ENCODE data around the gene NALF2. TPM values are rescaled to one million over a fixed set of nuclear protein-coding genes. Genes with fewer than 3 reads are reported as not detected.

NALF2 gene
- polyA plus RNA-seq, 6 donors from 2014 or later = not detected

DNA sequence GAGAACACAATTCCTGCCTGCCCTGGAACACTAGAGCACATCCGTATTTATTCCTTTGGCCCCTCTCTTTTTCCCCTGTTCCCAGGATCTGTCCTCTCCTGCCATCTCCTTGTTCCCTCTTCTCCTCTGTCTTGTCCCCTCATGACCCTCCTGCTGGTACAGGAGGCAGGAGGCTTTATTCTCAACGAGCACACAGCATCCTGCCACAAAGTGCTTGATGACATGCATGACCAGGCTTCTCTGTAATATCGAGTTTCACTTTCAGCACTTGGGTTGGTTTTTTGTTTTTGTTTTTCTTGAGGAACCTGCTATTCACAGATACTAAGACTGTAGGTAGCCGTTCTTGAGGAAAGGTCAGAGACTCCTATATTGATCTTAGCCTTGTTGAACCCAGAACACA is 35.3 kb downstream of the NALF2 start:
- DNase-seq = peak; percentile 9
- H3K27ac Mint-ChIP-seq = peak overlapping the region in 5 of 6 donors; percentile 48 to 94 (median 88)

DNA sequence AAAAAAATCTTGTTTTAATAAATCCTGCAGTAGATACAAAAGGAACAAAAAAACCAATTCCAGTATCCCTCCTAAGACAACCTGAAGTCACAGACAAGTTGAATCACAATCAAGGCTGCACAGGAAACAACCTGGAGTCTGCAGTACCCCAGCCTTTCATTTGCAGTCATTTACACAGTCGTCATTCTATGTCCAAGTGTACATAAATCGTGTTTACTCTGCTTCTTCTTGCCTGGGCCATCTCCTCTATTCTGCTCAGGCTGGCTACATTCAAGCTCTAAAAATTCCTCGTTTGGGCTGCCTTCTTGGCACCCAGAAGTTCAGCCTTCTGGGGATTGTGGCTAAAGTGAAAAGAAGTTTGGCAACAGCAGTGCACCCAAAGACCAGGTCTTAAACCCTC is 37.8 kb downstream of the NALF2 start:
- no peak overlapping the region for H3K27ac Mint-ChIP-seq
- peaks cover 0 to 10% of the 10 kb centered on the region in 2 donors for H3K36me3 Mint-ChIP-seq
- peaks cover 13 to 17% (median 15%) of the 10 kb centered on the region in 3 donors for H3K4me1 Mint-ChIP-seq
- ATAC-seq (ENCODE audit: low read depth in 2 of 2) (no peak), DNase-seq (no peak)
- H3K4me3 Mint-ChIP-seq = no peak overlapping the region
- peaks cover 5 to 28% (median 19%) of the 10 kb centered on the region in 3 donors for H3K27me3 Mint-ChIP-seq
- peaks cover 2 to 17% (median 10%) of the 10 kb centered on the region in 7 donors for H3K9me3 Mint-ChIP-seq

More for the DNA sequence above, 35.3 kb downstream of the NALF2 start:
- Mint-ChIP-seq H3K27me3 (peaks cover 11 to 28% (median 18%) of the 10 kb centered on the region in 3 donors), H3K9me3 (peaks cover 0 to 7% (median 0%) of the 10 kb centered on the region in 7 donors), H3K36me3 (no peaks in the 10 kb centered on the region), H3K4me1 (peaks cover 13 to 17% (median 15%) of the 10 kb centered on the region in 3 donors), H3K4me3 (peak overlapping the region; percentile 2 to 85 (median 69))
- ATAC-seq (ENCODE audit: low read depth in 2 of 2) = peak; percentile 50 to 68

DNA sequence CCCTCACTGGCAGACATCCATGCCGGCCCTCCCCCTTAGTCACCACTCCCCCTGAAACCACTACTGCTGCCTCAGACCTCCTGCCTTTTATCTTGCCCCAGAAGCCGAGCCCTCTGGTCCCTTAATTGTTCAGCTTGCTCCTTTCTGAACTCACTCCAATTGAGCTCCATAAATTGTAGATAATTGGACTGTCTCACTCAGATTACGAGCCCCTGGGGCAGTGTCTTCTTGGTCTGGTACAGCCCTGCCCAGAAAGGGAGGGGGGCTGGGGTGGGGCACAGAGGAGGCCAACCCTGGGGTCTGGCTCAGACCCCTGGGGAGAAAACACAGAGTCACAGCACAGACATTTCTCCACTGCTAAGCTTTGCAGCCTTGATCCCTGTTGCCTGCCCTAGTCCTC is 39.4 kb downstream of the NALF2 start:
- Mint-ChIP-seq H3K36me3 (peaks cover 0 to 10% of the 10 kb centered on the region in 2 donors), H3K9me3 (peaks cover 2 to 24% (median 10%) of the 10 kb centered on the region in 7 donors), H3K4me3 (no peak overlapping the region), H3K27ac (peak overlapping the region in 1 of 6 donors; percentile 42), H3K4me1 (peaks cover 11 to 16% (median 13%) of the 10 kb centered on the region in 3 donors), H3K27me3 (peaks cover 9 to 18% (median 17%) of the 10 kb centered on the region in 3 donors)
- DNase-seq (no peak), ATAC-seq (ENCODE audit: low read depth in 2 of 2) (no peak)

DNA sequence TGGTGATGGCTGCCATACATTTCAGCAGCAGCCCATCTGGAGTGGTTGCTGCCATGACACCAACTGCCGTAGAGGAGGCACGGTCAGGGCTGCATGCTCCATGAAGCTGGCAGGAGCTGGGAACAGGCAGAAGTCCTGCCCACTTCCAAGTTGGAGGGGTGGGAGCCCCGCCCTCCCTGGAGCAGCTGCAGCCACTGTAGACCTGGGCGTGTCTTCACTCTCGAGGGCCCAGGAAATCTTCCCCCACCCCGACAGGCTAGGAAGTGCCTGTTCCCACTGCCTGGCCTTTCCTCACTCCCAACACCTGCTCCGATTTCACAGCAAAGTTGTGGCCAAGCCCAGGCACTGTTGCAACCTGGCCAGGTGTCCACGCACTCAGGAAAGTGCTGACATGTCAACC is 42.3 kb downstream of the NALF2 start:
- peak overlapping the region in 1 of 6 donors; percentile 38 for H3K27ac Mint-ChIP-seq
- no peaks in the 10 kb centered on the region for H3K4me1 Mint-ChIP-seq
- DNase-seq = no peak
- peaks cover 2 to 24% (median 10%) of the 10 kb centered on the region in 7 donors for H3K9me3 Mint-ChIP-seq
- H3K36me3 Mint-ChIP-seq = peaks cover 0 to 10% of the 10 kb centered on the region in 2 donors
- H3K27me3 Mint-ChIP-seq = peaks cover 9 to 19% (median 10%) of the 10 kb centered on the region in 3 donors
- no peak overlapping the region for H3K4me3 Mint-ChIP-seq
- no peak for ATAC-seq (ENCODE audit: low read depth in 2 of 2)

DNA sequence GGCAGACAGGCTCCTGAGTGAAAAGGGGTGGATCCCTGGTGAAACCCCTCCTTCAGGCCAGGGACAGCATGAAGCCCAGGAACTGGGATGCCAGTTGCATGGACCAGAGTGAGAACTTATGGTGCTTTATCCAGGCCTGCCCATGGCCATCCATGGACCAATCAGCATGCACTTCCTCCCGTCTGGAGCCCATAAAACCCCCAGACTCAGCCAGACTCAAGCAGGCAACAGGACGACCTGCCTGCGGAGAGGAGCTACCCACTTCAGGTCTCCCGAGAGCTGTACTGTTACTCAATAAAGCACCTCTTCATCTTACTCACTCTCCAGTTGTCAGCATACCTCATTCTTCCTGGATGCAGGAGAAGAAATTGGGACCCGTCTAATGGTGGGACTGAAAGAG is 42.9 kb downstream of the NALF2 start:
- Mint-ChIP-seq H3K27ac (no peak overlapping the region), H3K27me3 (peaks cover 9 to 19% (median 10%) of the 10 kb centered on the region in 3 donors), H3K4me3 (no peak overlapping the region), H3K4me1 (no peaks in the 10 kb centered on the region), H3K9me3 (peaks cover 2 to 24% (median 10%) of the 10 kb centered on the region in 7 donors), H3K36me3 (peaks cover 0 to 10% of the 10 kb centered on the region in 2 donors)
- ATAC-seq (ENCODE audit: low read depth in 2 of 2) = no peak
- no peak for DNase-seq

DNA sequence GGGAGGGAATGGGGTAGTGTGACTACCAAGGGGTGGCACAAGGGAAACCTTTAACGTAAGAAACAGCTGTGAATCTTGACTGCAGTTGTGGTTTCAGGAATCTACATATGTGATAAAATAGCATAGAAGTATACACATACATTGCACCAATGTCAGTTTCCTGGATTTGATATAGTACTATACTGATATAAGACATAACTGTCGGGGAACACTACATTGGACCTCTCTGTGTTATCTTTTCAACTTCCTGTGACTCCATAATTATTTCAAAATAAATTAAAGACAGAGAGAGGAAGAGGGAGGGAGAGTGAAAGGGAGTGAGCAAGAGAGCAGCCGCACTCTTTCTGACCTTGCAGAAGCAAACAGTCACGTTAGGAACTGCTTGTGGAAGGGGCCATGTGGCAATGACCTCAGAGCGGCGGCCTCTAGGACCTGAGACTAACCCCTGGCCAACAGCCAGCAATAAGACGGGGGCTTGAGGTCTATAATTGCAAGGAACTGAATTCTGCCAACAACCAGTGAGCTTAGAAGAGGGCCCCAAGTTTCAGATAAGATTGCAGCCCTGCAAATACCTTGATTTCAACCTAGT is 47.4 kb downstream of the NALF2 start:
- Mint-ChIP-seq H3K4me1 (no peaks in the 10 kb centered on the region), H3K27ac (no peak overlapping the region), H3K9me3 (peaks cover 0 to 8% (median 3%) of the 10 kb centered on the region in 7 donors), H3K36me3 (no peaks in the 10 kb centered on the region), H3K4me3 (no peak overlapping the region), H3K27me3 (peaks cover 5 to 19% (median 9%) of the 10 kb centered on the region in 3 donors)
- no peak for ATAC-seq (ENCODE audit: low read depth in 2 of 2)
- no peak for DNase-seq

DNA sequence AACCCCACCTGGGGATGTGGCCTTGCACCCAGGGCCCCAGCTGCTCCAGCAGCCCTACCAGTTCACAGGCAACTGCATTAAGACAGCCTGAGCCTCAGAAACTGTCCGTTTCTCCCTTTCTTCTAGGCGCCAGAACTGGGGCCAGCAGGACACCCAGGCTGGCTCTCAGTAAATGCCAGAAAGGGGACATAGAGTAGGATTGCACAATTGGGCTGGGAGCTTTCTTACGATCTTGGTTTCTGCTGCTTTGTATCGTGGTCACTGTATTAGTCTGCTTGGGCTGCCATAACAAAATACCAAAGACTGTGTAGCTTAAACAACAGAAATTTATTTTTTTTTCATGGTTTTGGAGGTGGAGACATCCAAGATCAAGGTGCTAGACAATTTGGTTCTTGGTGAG is 48.4 kb downstream of the NALF2 start:
- Mint-ChIP-seq H3K4me3 (no peak overlapping the region), H3K36me3 (no peaks in the 10 kb centered on the region), H3K4me1 (no peaks in the 10 kb centered on the region), H3K27ac (peak overlapping the region in 1 of 6 donors; percentile 27), H3K9me3 (peaks cover 0 to 7% (median 3%) of the 10 kb centered on the region in 7 donors), H3K27me3 (peaks cover 9 to 19% (median 9%) of the 10 kb centered on the region in 3 donors)
- ATAC-seq (ENCODE audit: low read depth in 2 of 2) (no peak), DNase-seq (no peak)

Other genes with a start within 250 kb of the NALF2 start
- gene EDA, start 111.8 kb downstream of the NALF2 start, polyA plus RNA-seq (ENCODE audit: low read depth in 6 of 6) = not detected